SJSA1 (cell line): ENCODE data around the gene PLOD2. TPM values are rescaled to one million over a fixed set of nuclear protein-coding genes. Genes with fewer than 3 reads are reported as not detected.

ENCODE experiments used
- DNase-seq, 2 experiments: peaks; one replicate each; pipeline ENCODE4 v3.0.0-alpha.2; 2015 to 2020; ENCODE audit warnings: low spot score in 2 of 2, low read depth in 1 of 2
- H3K27ac ChIP-seq: fragments of 250-450 bp; sonication (Bioruptor Pico); 2 replicates; pipeline ENCODE4 v1.5.1; 2020; ENCODE audit warnings: mild to moderate bottlenecking, moderate library complexity
- H3K27me3 ChIP-seq: fragments of 250-450 bp; sonication (Bioruptor Pico); replicated peaks from 2 replicates; pipeline ENCODE4 v1.5.1; 2020; ENCODE audit warnings: mild to moderate bottlenecking, moderate library complexity
- H3K36me3 ChIP-seq: fragments of 250-450 bp; sonication (Bioruptor Pico); 2 replicates; pipeline ENCODE4 v1.5.1; 2020; ENCODE audit warnings: mild to moderate bottlenecking
- H3K4me1 ChIP-seq: fragments of 250-450 bp; sonication (Bioruptor Pico); replicated peaks from 2 replicates; pipeline ENCODE4 v1.6.1; 2021; ENCODE audit warnings: mild to moderate bottlenecking
- H3K4me3 ChIP-seq: fragments of 250-450 bp; sonication (Bioruptor Pico); 2 replicates; pipeline ENCODE4 v1.5.1; 2020; ENCODE audit warnings: mild to moderate bottlenecking
- H3K9me3 ChIP-seq: fragments of 250-450 bp; sonication (Bioruptor Pico); replicated peaks from 2 replicates; pipeline ENCODE4 v1.5.1; 2020; ENCODE audit warnings: mild to moderate bottlenecking
- total RNA-seq: library from RNA; depleted of rRNA; stranded (reverse); fragments of >200 nt; shearing (Covaris generic); gene quantifications from 2 replicates; pipeline ENCODE4 v1.2.3, GENCODE V29; 2014

Gene PLOD2
- total RNA-seq, 1 experiment from 2014 or later: 109 TPM

DNA sequence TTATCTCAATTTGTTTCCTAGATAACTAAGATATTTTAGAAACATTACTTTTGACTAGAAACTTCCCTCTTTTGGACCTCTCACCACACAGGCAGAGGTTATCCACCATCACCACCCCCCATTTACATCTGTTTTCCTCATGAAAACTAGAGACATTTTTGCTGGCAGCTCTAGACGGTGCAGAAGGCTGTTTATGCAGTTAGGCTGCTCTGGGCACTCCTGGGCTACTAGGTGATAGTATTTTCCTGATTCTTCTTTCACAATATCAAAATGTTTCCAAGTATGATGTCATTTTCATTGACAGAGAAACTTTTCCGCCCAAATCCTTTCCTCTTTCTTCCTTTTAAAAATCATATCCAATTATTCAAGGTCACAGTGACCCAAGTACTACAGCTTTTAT is 67.1 kb downstream of the PLOD2 start:
- peaks cover 8% of the 10 kb centered on the region for H3K36me3 ChIP-seq
- no peak overlapping the region for H3K4me3 ChIP-seq
- no peak for DNase-seq
- H3K27ac ChIP-seq: no peak overlapping the region
- H3K4me1 ChIP-seq: no peaks in the 10 kb centered on the region; the same call in 1 of the 2 replicates
- no peaks in the 10 kb centered on the region for H3K27me3 ChIP-seq
- H3K9me3 ChIP-seq: no peaks in the 10 kb centered on the region

DNA sequence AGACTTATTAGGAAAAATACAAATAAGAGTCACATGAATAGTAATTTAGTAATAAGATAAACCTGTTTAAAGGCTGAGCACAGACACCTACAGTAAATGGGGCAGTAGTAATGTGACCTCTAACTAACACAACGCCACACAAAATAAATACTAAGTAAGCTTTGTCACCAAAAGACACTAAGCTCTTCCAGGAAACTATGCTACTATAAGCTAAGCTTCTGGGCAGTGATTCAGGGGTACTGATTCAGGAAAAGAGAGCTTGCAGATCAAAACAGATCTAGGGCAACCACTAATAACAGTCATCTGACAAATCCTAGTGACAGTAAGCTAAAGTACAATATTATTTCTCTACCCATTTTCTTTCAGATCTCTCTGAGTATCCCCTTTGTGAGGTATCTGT is 68.8 kb downstream of the PLOD2 start:
- Histone ChIP-seq H3K9me3 (no peaks in the 10 kb centered on the region), H3K27me3 (no peaks in the 10 kb centered on the region), H3K36me3 (peaks cover 4% of the 10 kb centered on the region; the same call in 1 of the 2 replicates), H3K4me1 (no peaks in the 10 kb centered on the region; the same call in 1 of the 2 replicates), H3K27ac (no peak overlapping the region), H3K4me3 (no peak overlapping the region)
- no peak for DNase-seq

GRCh38 chr3:146091397-146091796 is 69.6 kb downstream of the PLOD2 start:
- H3K36me3 ChIP-seq: peaks cover 4% of the 10 kb centered on the region; the same call in 1 of the 2 replicates
- no peak overlapping the region for H3K27ac ChIP-seq

DNA sequence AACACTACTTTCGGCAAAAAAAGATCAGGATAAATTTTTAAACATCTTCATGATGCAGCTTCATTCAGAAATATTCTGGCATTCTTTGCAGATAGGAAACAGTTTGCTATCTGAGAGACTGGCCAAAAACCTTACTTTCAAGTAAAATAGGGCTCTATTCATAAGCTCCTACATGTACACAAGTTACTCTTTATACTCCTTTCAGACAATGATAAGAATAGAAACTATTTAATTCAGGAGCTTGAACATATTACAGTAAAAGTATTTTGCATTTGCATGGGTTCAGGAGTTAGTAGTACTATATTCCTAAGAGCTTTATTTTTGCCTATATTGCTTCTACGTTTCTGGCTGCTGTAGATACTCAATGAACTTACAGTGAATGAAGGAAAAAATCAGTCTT is 70.5 kb downstream of the PLOD2 start:
- H3K27ac ChIP-seq: no peak overlapping the region
- H3K27me3 ChIP-seq: no peaks in the 10 kb centered on the region
- no peaks in the 10 kb centered on the region for H3K9me3 ChIP-seq
- no peaks in the 10 kb centered on the region; the same call in 1 of the 2 replicates for H3K4me1 ChIP-seq
- H3K36me3 ChIP-seq: peaks cover 4% of the 10 kb centered on the region; the same call in 1 of the 2 replicates
- H3K4me3 ChIP-seq: no peak overlapping the region
- no peak for DNase-seq

More at GRCh38 chr3:146091397-146091796, 69.6 kb downstream of the PLOD2 start:
- Histone ChIP-seq H3K4me3 (no peak overlapping the region), H3K4me1 (no peaks in the 10 kb centered on the region; the same call in 1 of the 2 replicates), H3K27me3 (no peaks in the 10 kb centered on the region), H3K9me3 (no peaks in the 10 kb centered on the region)
- DNase-seq: no peak

- no peak overlapping the region for H3K27ac ChIP-seq
- H3K9me3 ChIP-seq: no peaks in the 10 kb centered on the region
- no peaks in the 10 kb centered on the region for H3K27me3 ChIP-seq
- H3K4me3 ChIP-seq: no peak overlapping the region
- no peaks in the 10 kb centered on the region; the same call in 1 of the 2 replicates for H3K4me1 ChIP-seq
- H3K36me3 ChIP-seq: peaks cover 8% of the 10 kb centered on the region; the same call in 1 of the 2 replicates
- DNase-seq: no peak
Observed at GRCh38 chr3:146088840-146089239, 72.1 kb downstream of the PLOD2 start.

- Histone ChIP-seq H3K4me1 (no peaks in the 10 kb centered on the region; the same call in 1 of the 2 replicates), H3K36me3 (peaks cover 8% of the 10 kb centered on the region; the same call in 1 of the 2 replicates), H3K27ac (no peak overlapping the region), H3K27me3 (no peaks in the 10 kb centered on the region), H3K4me3 (no peak overlapping the region), H3K9me3 (no peaks in the 10 kb centered on the region)
- DNase-seq: no peak
Observed at GRCh38 chr3:146087116-146087515, 73.9 kb downstream of the PLOD2 start.

DNA sequence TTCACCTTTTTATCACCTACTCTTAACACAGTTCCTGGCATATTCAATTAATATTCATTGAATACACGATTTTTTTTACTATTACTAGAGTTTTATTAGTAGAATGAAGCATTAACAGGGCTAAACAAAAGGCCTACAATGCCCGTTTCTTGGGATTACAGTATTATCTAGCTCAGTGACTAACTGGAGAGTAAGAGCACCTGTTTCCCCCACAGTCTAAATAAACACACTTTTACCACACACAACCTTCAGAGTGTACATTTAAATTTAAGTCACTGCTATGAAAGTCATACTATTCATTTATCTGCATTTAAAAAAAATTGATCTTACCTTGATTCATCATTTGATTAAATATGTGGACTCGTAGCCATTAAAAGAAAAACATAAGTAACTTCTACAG is 74.8 kb downstream of the PLOD2 start:
- Histone ChIP-seq H3K4me3 (no peak overlapping the region), H3K4me1 (no peaks in the 10 kb centered on the region; the same call in 1 of the 2 replicates), H3K27ac (no peak overlapping the region), H3K36me3 (0 out of 2 replicates have a peak, but pooled peaks cover 4% of the 10 kb centered on the region), H3K9me3 (no peaks in the 10 kb centered on the region), H3K27me3 (no peaks in the 10 kb centered on the region)
- no peak for DNase-seq

DNA sequence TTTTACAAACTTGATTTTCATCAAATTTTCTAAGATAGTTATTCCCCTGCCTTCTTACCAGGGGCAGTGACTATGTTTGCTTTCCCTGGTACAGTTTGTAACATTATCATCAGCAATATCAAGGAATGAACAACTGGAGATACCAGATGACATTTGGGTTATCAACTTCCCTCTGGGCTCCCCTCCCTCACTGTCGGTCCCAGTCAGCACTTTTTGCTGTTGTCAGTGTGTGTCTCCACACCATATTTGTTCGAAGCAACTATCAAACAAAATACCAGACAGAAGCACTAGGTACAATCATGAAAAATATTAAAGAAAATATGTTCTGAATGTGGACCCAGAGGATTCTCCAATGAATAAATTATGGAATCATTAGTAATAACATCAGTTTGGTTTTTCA is 75.3 kb downstream of the PLOD2 start:
- H3K27me3 ChIP-seq: no peaks in the 10 kb centered on the region
- no peaks in the 10 kb centered on the region; the same call in 1 of the 2 replicates for H3K4me1 ChIP-seq
- DNase-seq: no peak
- H3K9me3 ChIP-seq: no peaks in the 10 kb centered on the region
- H3K36me3 ChIP-seq: peaks cover 6% of the 10 kb centered on the region
- no peak overlapping the region for H3K4me3 ChIP-seq
- H3K27ac ChIP-seq: no peak overlapping the region

DNA sequence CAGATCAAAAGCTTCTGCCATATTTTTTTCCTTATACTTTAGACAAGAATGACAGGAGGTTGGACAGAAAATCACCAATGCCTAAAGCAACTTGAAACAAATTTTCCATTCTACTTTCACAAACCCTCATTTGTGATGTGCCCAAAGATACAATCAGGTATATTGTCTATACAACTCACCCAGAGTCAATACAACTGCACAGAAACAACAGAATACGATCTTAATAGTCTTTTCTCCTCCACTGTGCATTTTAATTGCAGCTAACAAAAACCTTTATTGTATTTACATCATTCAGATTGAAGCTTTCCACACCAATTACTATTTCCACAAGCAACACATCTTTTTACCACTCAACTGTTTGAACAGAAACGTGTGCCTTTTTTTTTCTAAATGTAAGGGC is 80.4 kb downstream of the PLOD2 start:
- peaks cover 13% of the 10 kb centered on the region for H3K4me1 ChIP-seq
- no peaks in the 10 kb centered on the region for H3K27me3 ChIP-seq
- no peak overlapping the region for H3K27ac ChIP-seq
- peaks cover 28% of the 10 kb centered on the region for H3K36me3 ChIP-seq
- no peak overlapping the region for H3K4me3 ChIP-seq
- no peaks in the 10 kb centered on the region for H3K9me3 ChIP-seq
- no peak for DNase-seq

- DNase-seq: peak in 1 of 2 experiments; percentile 12
- Histone ChIP-seq H3K9me3 (no peaks in the 10 kb centered on the region), H3K4me1 (peaks cover 13% of the 10 kb centered on the region), H3K36me3 (peaks cover 29% of the 10 kb centered on the region), H3K4me3 (no peak overlapping the region), H3K27ac (no peak overlapping the region), H3K27me3 (no peaks in the 10 kb centered on the region; the same call in 1 of the 2 replicates)
Observed at GRCh38 chr3:146078031-146078430, 83.0 kb downstream of the PLOD2 start.

- peaks cover 13% of the 10 kb centered on the region for H3K4me1 ChIP-seq
- peak overlapping the region; percentile 13; the same call in 1 of the 2 replicates for H3K27ac ChIP-seq
- no peaks in the 10 kb centered on the region; the same call in 1 of the 2 replicates for H3K27me3 ChIP-seq
- H3K4me3 ChIP-seq: no peak overlapping the region
- H3K36me3 ChIP-seq: peaks cover 37% of the 10 kb centered on the region
- peak in 1 of 2 experiments; percentile 35 for DNase-seq
- H3K9me3 ChIP-seq: no peaks in the 10 kb centered on the region
Observed at GRCh38 chr3:146077181-146077580, 83.8 kb downstream of the PLOD2 start.

- Histone ChIP-seq H3K9me3 (no peaks in the 10 kb centered on the region), H3K4me3 (no peak overlapping the region), H3K36me3 (peaks cover 44% of the 10 kb centered on the region), H3K4me1 (peaks cover 8% of the 10 kb centered on the region), H3K27ac (no peak overlapping the region), H3K27me3 (no peaks in the 10 kb centered on the region; the same call in 1 of the 2 replicates)
- DNase-seq: no peak
Observed at GRCh38 chr3:146072824-146073223, 88.2 kb downstream of the PLOD2 start.

DNA sequence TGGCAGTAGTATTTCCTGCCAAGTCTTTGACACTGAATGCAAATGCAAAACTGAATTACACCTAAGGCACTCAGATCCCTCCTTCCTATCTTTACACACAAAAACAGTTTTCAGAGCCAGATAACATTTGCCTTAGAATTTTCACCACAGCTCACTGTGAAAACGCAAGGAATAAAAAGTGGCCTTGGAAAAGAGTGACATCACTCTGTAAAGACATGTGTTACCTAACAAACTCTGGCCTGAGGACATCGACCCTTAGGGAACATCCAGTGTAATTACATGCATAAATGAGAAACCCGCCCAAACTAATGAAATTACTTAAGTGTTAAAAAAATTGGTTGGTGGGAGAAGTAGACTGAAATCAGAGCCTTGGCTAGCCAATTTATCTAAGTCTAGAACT is 88.9 kb downstream of the PLOD2 start:
- Histone ChIP-seq H3K9me3 (no peaks in the 10 kb centered on the region), H3K36me3 (peaks cover 44% of the 10 kb centered on the region), H3K27ac (no peak overlapping the region), H3K4me1 (peaks cover 5% of the 10 kb centered on the region), H3K4me3 (no peak overlapping the region), H3K27me3 (no peaks in the 10 kb centered on the region; the same call in 1 of the 2 replicates)
- DNase-seq: no peak

- H3K4me3 ChIP-seq: no peak overlapping the region
- peaks cover 8% of the 10 kb centered on the region for H3K4me1 ChIP-seq
- H3K27me3 ChIP-seq: no peaks in the 10 kb centered on the region; the same call in 1 of the 2 replicates
- peaks cover 44% of the 10 kb centered on the region for H3K36me3 ChIP-seq
- no peaks in the 10 kb centered on the region for H3K9me3 ChIP-seq
- no peak overlapping the region for H3K27ac ChIP-seq
- no peak for DNase-seq
Observed at GRCh38 chr3:146071632-146072031, 89.4 kb downstream of the PLOD2 start.

DNA sequence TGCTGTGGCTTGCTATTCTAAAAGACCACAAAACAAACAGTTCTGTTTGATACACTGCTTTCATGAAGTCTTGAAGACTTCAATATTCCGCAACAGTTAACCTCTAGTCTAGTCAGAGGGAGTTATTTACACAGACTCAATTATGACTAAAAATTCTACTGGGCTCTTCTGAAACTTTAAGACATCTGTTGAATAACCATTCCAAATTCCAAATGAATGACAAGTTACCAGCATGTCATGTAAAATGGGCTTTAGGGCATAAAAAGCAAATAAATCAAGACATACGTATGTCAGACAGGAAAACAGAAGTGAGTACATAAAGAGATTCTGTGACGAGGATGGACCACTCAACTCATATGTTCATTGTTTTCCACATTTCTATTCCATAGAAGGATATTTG is 93.9 kb downstream of the PLOD2 start:
- H3K9me3 ChIP-seq: no peaks in the 10 kb centered on the region
- peaks cover 19% of the 10 kb centered on the region for H3K4me1 ChIP-seq
- peaks cover 21% of the 10 kb centered on the region for H3K36me3 ChIP-seq
- H3K4me3 ChIP-seq: no peak overlapping the region
- peak overlapping the region; percentile 9; the same call in 1 of the 2 replicates for H3K27ac ChIP-seq
- DNase-seq: peak in 1 of 2 experiments; percentile 56
- no peaks in the 10 kb centered on the region for H3K27me3 ChIP-seq
